Panc1 (cell line): ENCODE data around the gene GADL1. TPM values are rescaled to one million over a fixed set of nuclear protein-coding genes. Genes with fewer than 3 reads are reported as not detected.
A peak's percentile ranks its signal among the peaks of the same experiment; 100 is the strongest.

Experiments used
- ATAC-seq: fragments of 200-7000 bp; cut with Tn5 transposase; 2 replicates; pipeline ENCODE4 v1.9.1; 2020; ENCODE audit warnings: mild to moderate bottlenecking, moderate library complexity
- BruUV-seq: library from RNA; stranded (reverse); fragments of 400-500 nt; replicated peaks from 2 replicates; lab custom pipeline; 2021; lab: Mats Ljungman, UMichigan
- CTCF ChIA-PET: fragments of 300-600 bp; sonication (Branson Sonifier 250); formaldehyde crosslinking; loops from one replicate; lab custom pipeline; 2022; ENCODE audit warnings: antibody characterized with exemption; lab: Charles Lee
- POLR2A ChIA-PET: fragments of 300-600 bp; sonication (Branson Sonifier 250); formaldehyde crosslinking; loops from one replicate; lab custom pipeline; 2022; ENCODE audit warnings: antibody characterized with exemption; lab: Charles Lee
- DNase-seq: peaks from one replicate; pipeline ENCODE4 v3.0.0-alpha.2; 2010; ENCODE audit warnings: low read depth, low spot score
- H3K27ac ChIP-seq: 2 replicates; pipeline ENCODE4 v1.5.1; 2011; ENCODE audit warnings: mild to moderate bottlenecking, low read length, inconsistent platforms
- H3K27me3 ChIP-seq: fragments of 200-500 bp; sonication (Bioruptor generic); 2 replicates; pipeline ENCODE4 v1.6.0; 2014; ENCODE audit warnings: low read length, inconsistent platforms; ENCODE audit not compliant: control insufficient read depth, insufficient read depth
- H3K36me3 ChIP-seq: fragments of 200-500 bp; sonication (Bioruptor generic); 2 replicates; pipeline ENCODE4 v1.5.1; 2014; ENCODE audit warnings: inconsistent platforms, mild to moderate bottlenecking, low read length, moderate library complexity; ENCODE audit not compliant: control insufficient read depth, insufficient read depth
- H3K4me1 ChIP-seq: 2 replicates; pipeline ENCODE4 v1.5.1; 2011; ENCODE audit warnings: inconsistent platforms, mild to moderate bottlenecking, low read length, moderate library complexity; ENCODE audit not compliant: control insufficient read depth, insufficient read depth
- H3K4me3 ChIP-seq, 2 experiments: 2 replicates each; pipeline ENCODE4 v1.5.1; 2011 to 2012; ENCODE audit warnings: low read depth in 2 of 2, low read length in 2 of 2, mild to moderate bottlenecking in 2 of 2, inconsistent platforms in 1 of 2, moderate library complexity in 1 of 2
- H3K9me3 ChIP-seq: fragments of 200-500 bp; sonication (Bioruptor generic); 2 replicates; pipeline ENCODE4 v1.5.1; 2014; ENCODE audit warnings: low read depth, mild to moderate bottlenecking, inconsistent platforms, low read length, moderate library complexity; ENCODE audit not compliant: control insufficient read depth, insufficient read depth
- POLR2AphosphoS5 ChIP-seq: IDR thresholded peaks from 2 replicates; pipeline ENCODE4 v1.6.1; 2012; ENCODE audit warnings: mild to moderate bottlenecking, low read depth, low read length, moderate library complexity
- SIN3A ChIP-seq: IDR thresholded peaks from 2 replicates; pipeline ENCODE4 v1.6.1; 2012; ENCODE audit warnings: low read depth, mild to moderate bottlenecking, low read length, moderate library complexity, borderline replicate concordance; ENCODE audit not compliant: insufficient read depth
- TCF7L2 ChIP-seq: IDR thresholded peaks from 2 replicates; pipeline ENCODE4 v1.6.1; 2011; ENCODE audit warnings: mild to moderate bottlenecking, low read depth, low read length, inconsistent platforms
- in situ Hi-C: cut with HindIII; loops from 2 replicates; pipeline ENCODE4 v1.10.0; 2016; ENCODE audit warnings: low sequenced_read_pairs, low pct_unique_long_range_greater_than_20kb
- intact Hi-C: fragments of 100-400 bp; cut with micrococcal nuclease; formaldehyde crosslinking; loops from one replicate; pipeline ENCODE4 v1.10.0; 2022; ENCODE audit not compliant: unreplicated experiment
- total RNA-seq: library from RNA; stranded (reverse); gene quantifications from one replicate; pipeline ENCODE4 v1.2.1, GENCODE V29; 2021; ENCODE audit not compliant: unreplicated experiment
- TF ChIP-seq, protein P1 (sequence below), 2 experiments: IDR thresholded peaks; 2 replicates each; pipeline ENCODE4 v1.6.1; 2011 to 2012; ENCODE audit warnings: low read depth in 2 of 2, control low read depth in 1 of 2, low read length in 1 of 2, mild to moderate bottlenecking in 1 of 2, moderate library complexity in 1 of 2; ENCODE audit not compliant: insufficient read depth in 1 of 2
- TF ChIP-seq, protein P2 (sequence below): fragments of 450-650 bp; IDR thresholded peaks from 2 replicates; pipeline ENCODE4 v1.5.1; 2017; ENCODE audit warnings: mild to moderate bottlenecking

The GADL1 gene
- total RNA-seq, 1 experiment from 2014 or later, result not detected

- H3K27ac ChIP-seq, result no peak overlapping the region
- DNase-seq, result no peak
- intact Hi-C loops (no loop called here), in situ Hi-C loops (no loop called here)
- BruUV-seq, result no TSS peak
- no peak for ATAC-seq
- CTCF ChIA-PET, result no interaction called here
- POLR2A ChIA-PET, result no interaction called here
- no peak overlapping the region for H3K4me3 ChIP-seq
- H3K9me3 ChIP-seq, result no peaks in the 10 kb centered on the region
- H3K4me1 ChIP-seq, result no peaks in the 10 kb centered on the region
- TF ChIP-seq SIN3A (no peak), POLR2AphosphoS5 (no peak), TCF7L2 (no peak)
- TF ChIP-seq, protein P1, sequence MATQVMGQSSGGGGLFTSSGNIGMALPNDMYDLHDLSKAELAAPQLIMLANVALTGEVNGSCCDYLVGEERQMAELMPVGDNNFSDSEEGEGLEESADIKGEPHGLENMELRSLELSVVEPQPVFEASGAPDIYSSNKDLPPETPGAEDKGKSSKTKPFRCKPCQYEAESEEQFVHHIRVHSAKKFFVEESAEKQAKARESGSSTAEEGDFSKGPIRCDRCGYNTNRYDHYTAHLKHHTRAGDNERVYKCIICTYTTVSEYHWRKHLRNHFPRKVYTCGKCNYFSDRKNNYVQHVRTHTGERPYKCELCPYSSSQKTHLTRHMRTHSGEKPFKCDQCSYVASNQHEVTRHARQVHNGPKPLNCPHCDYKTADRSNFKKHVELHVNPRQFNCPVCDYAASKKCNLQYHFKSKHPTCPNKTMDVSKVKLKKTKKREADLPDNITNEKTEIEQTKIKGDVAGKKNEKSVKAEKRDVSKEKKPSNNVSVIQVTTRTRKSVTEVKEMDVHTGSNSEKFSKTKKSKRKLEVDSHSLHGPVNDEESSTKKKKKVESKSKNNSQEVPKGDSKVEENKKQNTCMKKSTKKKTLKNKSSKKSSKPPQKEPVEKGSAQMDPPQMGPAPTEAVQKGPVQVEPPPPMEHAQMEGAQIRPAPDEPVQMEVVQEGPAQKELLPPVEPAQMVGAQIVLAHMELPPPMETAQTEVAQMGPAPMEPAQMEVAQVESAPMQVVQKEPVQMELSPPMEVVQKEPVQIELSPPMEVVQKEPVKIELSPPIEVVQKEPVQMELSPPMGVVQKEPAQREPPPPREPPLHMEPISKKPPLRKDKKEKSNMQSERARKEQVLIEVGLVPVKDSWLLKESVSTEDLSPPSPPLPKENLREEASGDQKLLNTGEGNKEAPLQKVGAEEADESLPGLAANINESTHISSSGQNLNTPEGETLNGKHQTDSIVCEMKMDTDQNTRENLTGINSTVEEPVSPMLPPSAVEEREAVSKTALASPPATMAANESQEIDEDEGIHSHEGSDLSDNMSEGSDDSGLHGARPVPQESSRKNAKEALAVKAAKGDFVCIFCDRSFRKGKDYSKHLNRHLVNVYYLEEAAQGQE (IDR thresholded peaks at IDR 0.05; ENCODE audit: insufficient read depth in 1 of 2, low read depth in 2 of 2, low read length in 1 of 2), result no peak
- TF ChIP-seq, protein P2, sequence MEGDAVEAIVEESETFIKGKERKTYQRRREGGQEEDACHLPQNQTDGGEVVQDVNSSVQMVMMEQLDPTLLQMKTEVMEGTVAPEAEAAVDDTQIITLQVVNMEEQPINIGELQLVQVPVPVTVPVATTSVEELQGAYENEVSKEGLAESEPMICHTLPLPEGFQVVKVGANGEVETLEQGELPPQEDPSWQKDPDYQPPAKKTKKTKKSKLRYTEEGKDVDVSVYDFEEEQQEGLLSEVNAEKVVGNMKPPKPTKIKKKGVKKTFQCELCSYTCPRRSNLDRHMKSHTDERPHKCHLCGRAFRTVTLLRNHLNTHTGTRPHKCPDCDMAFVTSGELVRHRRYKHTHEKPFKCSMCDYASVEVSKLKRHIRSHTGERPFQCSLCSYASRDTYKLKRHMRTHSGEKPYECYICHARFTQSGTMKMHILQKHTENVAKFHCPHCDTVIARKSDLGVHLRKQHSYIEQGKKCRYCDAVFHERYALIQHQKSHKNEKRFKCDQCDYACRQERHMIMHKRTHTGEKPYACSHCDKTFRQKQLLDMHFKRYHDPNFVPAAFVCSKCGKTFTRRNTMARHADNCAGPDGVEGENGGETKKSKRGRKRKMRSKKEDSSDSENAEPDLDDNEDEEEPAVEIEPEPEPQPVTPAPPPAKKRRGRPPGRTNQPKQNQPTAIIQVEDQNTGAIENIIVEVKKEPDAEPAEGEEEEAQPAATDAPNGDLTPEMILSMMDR, result no peak
- H3K27me3 ChIP-seq, result no peaks in the 10 kb centered on the region
- H3K36me3 ChIP-seq, result no peaks in the 10 kb centered on the region
Observed at GRCh38 chr3:30940740-30941139, 46.3 kb upstream of the GADL1 start.

DNA sequence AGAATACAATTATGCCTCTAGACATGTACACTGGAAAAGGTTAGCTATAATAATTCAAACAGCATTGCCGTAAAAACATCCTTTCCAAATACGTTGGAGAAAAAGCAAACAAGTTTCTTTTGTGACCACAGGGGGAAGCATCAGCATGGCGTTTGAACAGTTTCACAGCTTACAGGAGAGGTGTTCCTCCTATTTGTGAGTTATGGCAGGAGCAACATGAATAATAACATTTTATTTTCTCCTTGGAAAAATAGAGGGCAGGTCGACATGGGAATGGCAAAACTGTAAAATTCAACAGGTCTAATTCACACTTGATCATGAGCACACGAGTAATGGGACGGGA lies 39.7 kb upstream of the GADL1 start:
- intact Hi-C loops (loop anchor here (5.0 kb wide), 1 partner anchor 198 kb away; no protein-coding TSS in a partner anchor), in situ Hi-C loops (no loop called here)
- Histone ChIP-seq H3K27me3 (no peaks in the 10 kb centered on the region), H3K4me1 (no peaks in the 10 kb centered on the region), H3K9me3 (no peaks in the 10 kb centered on the region), H3K27ac (no peak overlapping the region), H3K4me3 (no peak overlapping the region), H3K36me3 (no peaks in the 10 kb centered on the region)
- ChIA-PET POLR2A (no interaction called here), CTCF (interaction anchor here (1.1 kb wide), 1 partner anchor 564 kb away, joined by 4 read pairs; no protein-coding TSS in a partner anchor)
- DNase-seq (peak; percentile 17), ATAC-seq (peak; percentile 65; the same call in 1 of the 2 replicates)
- no TSS peak for BruUV-seq
- TF ChIP-seq POLR2AphosphoS5 (no peak), TCF7L2 (no peak)
- TF ChIP-seq, protein P2, result peak; percentile 48; the same call in 1 of the 2 replicates
- TF ChIP-seq, protein P1 (IDR thresholded peaks at IDR 0.05; ENCODE audit: insufficient read depth in 1 of 2, low read depth in 2 of 2, low read length in 1 of 2), result no peak
